Lower leg skin (tissue), 3 donors: Measurements from ENCODE around the gene CALML5.

Source experiments
- CTCF ChIP-seq, 3 donors: fragments of 450-650 bp; IDR thresholded peaks; one replicate each; pipeline ENCODE4 v1.5.1; 2016; ENCODE audit warnings: antibody characterized with exemption in 3 of 3, mild to moderate bottlenecking in 3 of 3, moderate library complexity in 2 of 3
- POLR2A ChIP-seq, 2 donors: fragments of 450-650 bp; IDR thresholded peaks; one replicate each; pipeline ENCODE4 v1.6.1; 2016 to 2017; ENCODE audit warnings: antibody characterized with exemption in 2 of 2, mild to moderate bottlenecking in 1 of 2, moderate library complexity in 1 of 2

GRCh38 chr10:5534051-5534821 is 34.9 kb upstream of the CALML5 start:
- TF ChIP-seq CTCF (IDR thresholded peaks at IDR 0.05) (no peak), POLR2A (IDR thresholded peaks at IDR 0.05) (no peak)
